Heart right ventricle (tissue), 16 donors: ENCODE data around the gene DTL. TPM values are rescaled to one million over a fixed set of nuclear protein-coding genes. Genes with fewer than 3 reads are reported as not detected.

Experiments used
- ATAC-seq, 8 donors: fragments of 200-7000 bp; cut with Tn5 transposase; one replicate each; pipeline ENCODE4 v1.9.1; 2020; ENCODE audit warnings: mild to moderate bottlenecking in 8 of 8, moderate library complexity in 8 of 8, moderate number of reproducible peaks in 1 of 8
- DNase-seq, 2 donors: peaks; one replicate each; pipeline ENCODE4 v3.0.0-alpha.2; 2020
- H3K27ac ChIP-seq, 10 donors: fragments of 200-600 bp; sonication (generic) in 2 of 10; one replicate each; pipeline versions ENCODE4 v1.5.0 to v1.8.0; 2020 to 2022; ENCODE audit warnings: mild to moderate bottlenecking in 3 of 10
- H3K27me3 ChIP-seq, 7 donors: fragments of 200-600 bp; one replicate each; pipeline ENCODE4 v1.8.0; 2021 to 2022; ENCODE audit warnings: mild to moderate bottlenecking in 2 of 7
- H3K36me3 ChIP-seq, 9 donors: fragments of 200-600 bp; sonication (generic) in 1 of 9; one replicate each; pipeline versions ENCODE4 v1.5.0 to v1.8.0; 2020 to 2022; ENCODE audit warnings: mild to moderate bottlenecking in 2 of 9
- H3K4me1 ChIP-seq, 9 donors: fragments of 200-600 bp; sonication (generic) in 1 of 9; one replicate each; pipeline versions ENCODE4 v1.5.0 to v1.8.0; 2020 to 2022; ENCODE audit warnings: mild to moderate bottlenecking in 4 of 9
- H3K4me3 ChIP-seq, 10 donors: fragments of 200-600 bp; sonication (generic) in 2 of 10; one replicate each; pipeline versions ENCODE4 v1.5.0 to v1.8.0; 2020 to 2022; ENCODE audit warnings: mild to moderate bottlenecking in 7 of 10, moderate library complexity in 2 of 10
- H3K9me3 ChIP-seq, 11 donors: fragments of 200-600 bp in 10 of 11; sonication (generic) in 2 of 11; one replicate each; pipeline versions ENCODE4 v1.5.0 to v1.8.0; 2013 to 2022; ENCODE audit warnings: mild to moderate bottlenecking in 2 of 11, control low read depth in 1 of 11, moderate library complexity in 1 of 11
- WGBS, 2 donors: extraction: QIAGEN DNeasy Blood & Tissue Kit; methylation state at CpG; one replicate each; pipeline ENCODE4 v1.1.7; 2013; ENCODE audit warnings: inconsistent platforms in 1 of 2; 5-methylcytosine and 5-hydroxymethylcytosine counted together
- intact Hi-C, 10 donors: fragments of 100-400 bp; cut with DNase I; formaldehyde crosslinking; loops; one replicate each; pipeline versions ENCODE4 v1.11.1 to v1.14.2; 2022
- polyA plus RNA-seq, 2 donors: library from polyadenylated mRNA; stranded (reverse); fragments of 200-250 nt; gene quantifications; one replicate each; pipeline ENCODE4 v1.2.3, GENCODE V29; 2013
- total RNA-seq, 10 donors: library from RNA; stranded (reverse); fragmentation: NEBNext Ultra II Directional in 3 of 10; extraction: Animal tissue kit (Norgen Biotek cat#: 25700) in 3 of 10; gene quantifications; one replicate each; pipeline versions ENCODE4 v1.2.1 to v1.2.4, GENCODE V29; 2021 to 2023
- TF ChIP-seq, protein P1 (sequence below), 9 donors: fragments of 200-600 bp; sonication (generic) in 2 of 9; IDR thresholded peaks; one replicate each; pipeline versions ENCODE4 v1.5.0 to v1.8.0; 2021 to 2022; ENCODE audit warnings: antibody characterized with exemption in 9 of 9, mild to moderate bottlenecking in 5 of 9, moderate library complexity in 1 of 9
- donor health status: Arrhythmogenic right ventricular cardiomyopathy.
- donor health status: ischemic (EF 13 %, LVEDD 7.1; RV severe dilation, severe dysfunction).
- donor health status: healthy with polysubstance abuse.
- donor health status: DM: no; HTN: yes; CAD: no.
- donor health status: DM: no; HTN: no; CAD: no.
- donor health status: ischemic (EF 25% LVEDD 6.9; RV normal size, moderate dysfunction).
- donor health status: ischemic (EF 25% LVEDD 5.7; RV mildly dilated, moderate dysfunction).
- donor health status: healthy.
- donor health status: DM: yes; HTN: yes; CAD: no.
- donor health status: Ischemic cardiomyopathy.
- donor health status: ischemic (EF 35%, LVEDD 5.7; RV mildly dilated, moderate dysfunction).
- donor health status: nonischemic (EF 11% LVEDD 7.7; RV severe dilation, severe dysfunction).
- donor health status: DM: yes; HTN: yes; CAD: no.
- donor health status: PGD.
- donor health status: ischemic (EF 29% LVEDD 5.4; RV normal size, mild dysfunction).
- donor health status: nonischemic (EF 23%, LVEDD 6.1; RV moderate dilation, normal function).

The DTL gene
- total and polyA plus RNA-seq, 12 donors: 0.07 to 3.0 (median 0.58) TPM

DNA sequence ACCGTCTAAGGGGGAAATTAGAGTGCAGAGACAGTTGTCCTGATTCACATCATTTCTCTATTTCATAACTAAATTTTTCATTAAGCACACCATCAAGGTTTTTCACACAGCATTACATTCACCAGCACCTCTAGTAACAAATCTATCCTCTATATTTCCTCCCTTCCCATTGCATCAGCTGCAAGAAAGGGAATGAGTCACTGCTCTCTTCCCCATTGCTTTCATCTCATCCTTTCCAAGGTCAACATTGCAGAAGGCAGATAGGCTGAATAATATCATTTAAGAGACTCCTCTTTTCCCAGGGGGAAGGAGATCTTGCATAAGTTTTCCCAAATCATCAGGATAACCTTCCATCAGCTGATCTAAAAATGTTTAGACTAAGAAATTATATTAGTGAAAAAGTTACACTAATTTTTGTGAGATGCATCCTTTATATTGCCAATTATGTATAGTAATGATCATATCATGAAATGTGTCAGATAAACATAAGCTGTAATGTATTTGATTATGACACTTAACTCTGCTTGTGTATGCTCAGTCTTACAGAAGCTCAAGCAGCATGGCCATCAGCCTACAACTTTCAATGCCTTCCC, 4.5 kb upstream of the DTL start:
- H3K27me3 ChIP-seq: no peaks in the 10 kb centered on the region
- peaks cover 1 to 53% (median 27%) of the 10 kb centered on the region in 9 donors for H3K4me1 ChIP-seq
- 85 to 98% methylated on average over 1 of the region's 1 CpG for WGBS, 2 donors
- TF ChIP-seq, protein P1, sequence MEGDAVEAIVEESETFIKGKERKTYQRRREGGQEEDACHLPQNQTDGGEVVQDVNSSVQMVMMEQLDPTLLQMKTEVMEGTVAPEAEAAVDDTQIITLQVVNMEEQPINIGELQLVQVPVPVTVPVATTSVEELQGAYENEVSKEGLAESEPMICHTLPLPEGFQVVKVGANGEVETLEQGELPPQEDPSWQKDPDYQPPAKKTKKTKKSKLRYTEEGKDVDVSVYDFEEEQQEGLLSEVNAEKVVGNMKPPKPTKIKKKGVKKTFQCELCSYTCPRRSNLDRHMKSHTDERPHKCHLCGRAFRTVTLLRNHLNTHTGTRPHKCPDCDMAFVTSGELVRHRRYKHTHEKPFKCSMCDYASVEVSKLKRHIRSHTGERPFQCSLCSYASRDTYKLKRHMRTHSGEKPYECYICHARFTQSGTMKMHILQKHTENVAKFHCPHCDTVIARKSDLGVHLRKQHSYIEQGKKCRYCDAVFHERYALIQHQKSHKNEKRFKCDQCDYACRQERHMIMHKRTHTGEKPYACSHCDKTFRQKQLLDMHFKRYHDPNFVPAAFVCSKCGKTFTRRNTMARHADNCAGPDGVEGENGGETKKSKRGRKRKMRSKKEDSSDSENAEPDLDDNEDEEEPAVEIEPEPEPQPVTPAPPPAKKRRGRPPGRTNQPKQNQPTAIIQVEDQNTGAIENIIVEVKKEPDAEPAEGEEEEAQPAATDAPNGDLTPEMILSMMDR (IDR thresholded peaks at IDR 0.05): no peak
- no peak overlapping the region for H3K27ac ChIP-seq
- no peak overlapping the region for H3K4me3 ChIP-seq
- intact Hi-C loops: loop anchor here in 6 of 10 donors (5.0 to 10.0 kb wide), 5 partner anchors 196 to 424 kb away; partner anchors contain the start of genes LPGAT1 (in 2 of the 6) and NEK2 (in 1 of the 6)
- DNase-seq: no peak
- no peaks in the 10 kb centered on the region for H3K36me3 ChIP-seq
- ATAC-seq: peak in 1 of 8 donors; percentile 24
- no peaks in the 10 kb centered on the region for H3K9me3 ChIP-seq

DNA sequence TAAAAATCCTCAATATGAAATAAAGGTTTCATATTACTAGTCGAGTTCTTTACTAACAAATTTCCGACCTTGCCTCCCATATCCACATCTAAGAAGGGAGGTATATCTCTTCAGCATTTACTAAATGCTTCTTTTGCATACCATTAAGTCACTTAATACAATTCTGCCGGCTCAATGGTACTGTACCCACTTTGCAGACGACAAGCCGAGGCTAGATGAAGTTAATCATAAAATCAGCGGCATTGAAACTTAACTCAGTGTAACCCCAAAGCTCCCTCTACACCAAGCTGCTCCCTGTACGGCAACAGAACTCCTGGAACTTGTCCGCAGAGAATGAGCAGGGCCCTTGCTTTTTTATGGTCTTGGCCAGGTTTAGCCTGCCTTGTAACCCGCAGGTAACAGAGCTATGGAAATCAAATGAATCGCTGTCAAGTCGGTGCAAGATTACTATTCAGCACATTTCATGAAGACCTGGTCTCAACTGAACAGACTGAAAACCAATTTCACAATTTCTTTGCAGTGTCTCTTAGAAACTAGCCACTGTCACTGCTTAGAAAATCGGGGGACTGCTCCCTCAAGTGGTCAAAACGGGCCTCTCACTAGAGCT, 929 bp upstream of the DTL start:
- peaks cover 2 to 67% (median 30%) of the 10 kb centered on the region in 9 donors for H3K4me1 ChIP-seq
- no peaks in the 10 kb centered on the region for H3K27me3 ChIP-seq
- TF ChIP-seq, protein P1 (IDR thresholded peaks at IDR 0.05): no peak
- ATAC-seq: peak; percentile 6 to 43 (median 26)
- H3K36me3 ChIP-seq: no peaks in the 10 kb centered on the region
- H3K4me3 ChIP-seq: peak overlapping the region; percentile 19 to 73 (median 62)
- 2% methylated on average over 13 of the region's 13 CpGs for WGBS, 2 donors
- DNase-seq: no peak
- intact Hi-C loops: loop anchor here in 6 of 10 donors (1.0 to 10.0 kb wide), 6 partner anchors 200 to 420 kb away; partner anchors contain the start of genes LPGAT1 (in 2 of the 6), NEK2 (in 1 of the 6) and PACC1 (in 1 of the 6)
- peak overlapping the region; percentile 15 to 91 (median 86) for H3K27ac ChIP-seq
- H3K9me3 ChIP-seq: no peaks in the 10 kb centered on the region

DNA sequence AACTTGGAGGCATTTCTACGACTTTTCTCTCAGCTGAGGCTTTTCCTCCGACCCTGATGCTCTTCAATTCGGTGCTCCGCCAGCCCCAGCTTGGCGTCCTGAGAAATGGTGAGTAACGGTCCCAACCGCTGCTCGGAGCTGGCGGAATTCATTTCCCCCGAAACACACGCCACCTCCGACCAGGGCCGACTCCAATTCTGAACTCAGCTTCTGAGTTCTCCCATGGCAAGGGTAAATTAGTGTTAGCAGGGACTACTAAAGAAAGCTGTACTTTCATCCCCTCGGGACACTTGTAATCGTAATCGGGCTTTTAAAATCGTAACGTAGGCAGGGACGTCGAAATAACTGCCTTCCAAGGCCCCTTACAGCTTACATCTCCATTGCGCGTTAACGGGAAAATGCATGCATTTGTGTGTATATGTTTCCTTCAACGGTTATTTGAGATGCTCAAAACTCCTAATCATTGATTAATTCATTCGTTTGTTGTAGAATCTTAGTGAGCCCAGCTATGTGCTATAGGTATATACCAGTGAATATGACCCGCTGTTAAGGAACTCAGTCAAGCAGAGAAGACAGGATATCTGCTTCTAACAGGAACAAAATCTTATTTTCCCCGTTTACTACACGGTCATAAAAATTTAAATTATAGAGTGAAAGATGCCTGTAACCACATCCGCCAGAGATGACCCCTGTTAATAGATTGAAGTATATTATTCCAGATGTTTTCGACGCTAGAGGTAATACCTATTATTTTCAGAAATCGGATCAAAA, 472 bp downstream of the DTL start:
- no peak for DNase-seq
- 1% methylated on average over 32 of the region's 32 CpGs for WGBS, 2 donors

More for the DNA sequence above, 472 bp downstream of the DTL start:
- Histone ChIP-seq H3K9me3 (no peaks in the 10 kb centered on the region), H3K4me3 (peak overlapping the region; percentile 40 to 73 (median 62)), H3K4me1 (peaks cover 2 to 55% (median 25%) of the 10 kb centered on the region in 9 donors), H3K36me3 (no peaks in the 10 kb centered on the region), H3K27ac (peak overlapping the region in 3 of 10 donors; percentile 27 to 90 (median 46)), H3K27me3 (no peaks in the 10 kb centered on the region)
- peak in 1 of 8 donors; percentile 6 for ATAC-seq
- intact Hi-C loops: loop anchor here in 5 of 10 donors (1.0 to 10.0 kb wide), 5 partner anchors 201 to 419 kb away; partner anchors contain the start of genes LPGAT1 (in 2 of the 5), NEK2 (in 1 of the 5) and PACC1 (in 1 of the 5)
- TF ChIP-seq, protein P1 (IDR thresholded peaks at IDR 0.05): no peak
